Left lung (tissue), 8 donors: ENCODE data around the gene KRT12. TPM values are rescaled to one million over a fixed set of nuclear protein-coding genes. Genes with fewer than 3 reads are reported as not detected.

Experiments
- polyA plus RNA-seq, 6 donors: library from polyadenylated mRNA; unstranded; fragments of 120-200 nt; gene quantifications; one replicate each; pipeline ENCODE4 v1.2.1, GENCODE V29; 2013; ENCODE audit not compliant: insufficient read length in 6 of 6
- total RNA-seq, 2 donors: library from RNA; stranded (reverse); fragmentation: NEBNext Ultra II Directional; extraction: Animal tissue kit (Norgen Biotek cat#: 25700); gene quantifications; one replicate each; pipeline ENCODE4 v1.2.1, GENCODE V29; 2021
- donor health status: DM: no; HTN: yes; CAD: no.
- donor health status: DM: no; HTN: no; CAD: no.

Gene KRT12
- total and polyA plus RNA-seq, 8 donors, result 0.10 to 0.26 (median 0.21) TPM; not detected in 5

Other genes with a start within 250 kb of the KRT12 start
- gene SMARCE1, start 219.4 kb downstream of the KRT12 start, total RNA-seq, result 10 to 100 TPM; 83.9 to 87.6 TPM
- 100 to 1,000 TPM; 217 to 262 (median 235) TPM for gene SMARCE1, start 219.4 kb downstream of the KRT12 start, polyA plus RNA-seq
- gene KRT222, start 202.0 kb downstream of the KRT12 start, total RNA-seq, result under 1 TPM in 1 of 2 donors, not detected in 1; 0.55 TPM
- under 1 TPM; 0.21 to 0.61 (median 0.37) TPM for gene KRT222, start 202.0 kb downstream of the KRT12 start, polyA plus RNA-seq
- gene KRT24, start 163.5 kb downstream of the KRT12 start, total RNA-seq, result not detected
- not detected for gene KRT24, start 163.5 kb downstream of the KRT12 start, polyA plus RNA-seq
- not detected for gene KRT25, start 111.9 kb downstream of the KRT12 start, total RNA-seq
- not detected for gene KRT25, start 111.9 kb downstream of the KRT12 start, polyA plus RNA-seq
- gene KRT26, start 95.0 kb downstream of the KRT12 start, total RNA-seq, result not detected
- gene KRT26, start 95.0 kb downstream of the KRT12 start, polyA plus RNA-seq, result not detected
- under 1 TPM; 0.44 to 0.55 TPM for gene KRT27, start 84.7 kb downstream of the KRT12 start, total RNA-seq
- gene KRT27, start 84.7 kb downstream of the KRT12 start, polyA plus RNA-seq, result under 1 TPM in 5 of 6 donors, not detected in 1; 0.18 to 0.64 (median 0.38) TPM
- not detected for gene KRT28, start 67.3 kb downstream of the KRT12 start, total RNA-seq
- gene KRT28, start 67.3 kb downstream of the KRT12 start, polyA plus RNA-seq, result not detected
- 10 to 100 TPM; 42.0 to 43.2 TPM for gene KRT10, start 44.6 kb downstream of the KRT12 start, total RNA-seq
- gene KRT10, start 44.6 kb downstream of the KRT12 start, polyA plus RNA-seq, result 10 to 100 TPM; 30.5 to 58.2 (median 41.3) TPM
- gene KRT20, start 18.0 kb upstream of the KRT12 start, total RNA-seq, result not detected
- under 1 TPM in 2 of 6 donors, not detected in 4; 0.09 to 0.26 TPM for gene KRT20, start 18.0 kb upstream of the KRT12 start, polyA plus RNA-seq
- 1 to 10 TPM in 1 of 2 donors, under 1 TPM in 1; 0.35 to 5.6 TPM for gene KRT23, start 70.4 kb upstream of the KRT12 start, total RNA-seq
- under 1 TPM in 5 of 6 donors, not detected in 1; 0.09 to 0.31 (median 0.17) TPM for gene KRT23, start 70.4 kb upstream of the KRT12 start, polyA plus RNA-seq
- gene KRT39, start 99.7 kb upstream of the KRT12 start, total RNA-seq, result under 1 TPM in 1 of 2 donors, not detected in 1; 0.41 TPM
- gene KRT39, start 99.7 kb upstream of the KRT12 start, polyA plus RNA-seq, result not detected
- gene KRT40, start 117.1 kb upstream of the KRT12 start, total RNA-seq, result not detected
- gene KRT40, start 117.1 kb upstream of the KRT12 start, polyA plus RNA-seq, result not detected
- not detected for gene KRTAP3-3, start 126.9 kb upstream of the KRT12 start, total RNA-seq
- not detected for gene KRTAP3-3, start 126.9 kb upstream of the KRT12 start, polyA plus RNA-seq
- gene KRTAP3-2, start 132.7 kb upstream of the KRT12 start, total RNA-seq, result not detected
- not detected for gene KRTAP3-2, start 132.7 kb upstream of the KRT12 start, polyA plus RNA-seq
- not detected for gene KRTAP3-1, start 141.9 kb upstream of the KRT12 start, total RNA-seq
- gene KRTAP3-1, start 141.9 kb upstream of the KRT12 start, polyA plus RNA-seq, result not detected
- not detected for gene KRTAP1-5, start 160.0 kb upstream of the KRT12 start, total RNA-seq
- gene KRTAP1-5, start 160.0 kb upstream of the KRT12 start, polyA plus RNA-seq, result not detected
- not detected for gene KRTAP1-4, start 163.0 kb upstream of the KRT12 start, total RNA-seq
- gene KRTAP1-4, start 163.0 kb upstream of the KRT12 start, polyA plus RNA-seq, result not detected
- gene KRTAP1-3, start 167.7 kb upstream of the KRT12 start, total RNA-seq, result not detected
- gene KRTAP1-3, start 167.7 kb upstream of the KRT12 start, polyA plus RNA-seq, result not detected
- gene KRTAP1-1, start 174.2 kb upstream of the KRT12 start, total RNA-seq, result not detected
- not detected for gene KRTAP1-1, start 174.2 kb upstream of the KRT12 start, polyA plus RNA-seq
- gene KRTAP2-1, start 180.1 kb upstream of the KRT12 start, total RNA-seq, result not detected
- not detected for gene KRTAP2-1, start 180.1 kb upstream of the KRT12 start, polyA plus RNA-seq
- not detected for gene KRTAP2-2, start 188.0 kb upstream of the KRT12 start, total RNA-seq
- not detected for gene KRTAP2-2, start 188.0 kb upstream of the KRT12 start, polyA plus RNA-seq
- gene KRTAP2-3, start 192.9 kb upstream of the KRT12 start, total RNA-seq, result 1 to 10 TPM in 1 of 2 donors, not detected in 1; 1.2 TPM
- not detected for gene KRTAP2-3, start 192.9 kb upstream of the KRT12 start, polyA plus RNA-seq
- not detected for gene KRTAP2-4, start 198.7 kb upstream of the KRT12 start, total RNA-seq
- not detected for gene KRTAP2-4, start 198.7 kb upstream of the KRT12 start, polyA plus RNA-seq
- not detected for gene KRTAP4-7, start 216.9 kb upstream of the KRT12 start, total RNA-seq
- gene KRTAP4-7, start 216.9 kb upstream of the KRT12 start, polyA plus RNA-seq, result not detected
- gene KRTAP4-8, start 230.9 kb upstream of the KRT12 start, total RNA-seq, result not detected
- not detected for gene KRTAP4-8, start 230.9 kb upstream of the KRT12 start, polyA plus RNA-seq
- gene KRTAP4-16, start 235.0 kb upstream of the KRT12 start, total RNA-seq, result not detected
- not detected for gene KRTAP4-16, start 235.0 kb upstream of the KRT12 start, polyA plus RNA-seq
- not detected for gene KRTAP4-9, start 238.2 kb upstream of the KRT12 start, total RNA-seq
- not detected for gene KRTAP4-9, start 238.2 kb upstream of the KRT12 start, polyA plus RNA-seq